ENCODE results near the gene RIGI.

- TF ChIP-seq CTCF (conservative IDR thresholded peaks at IDR 0.05) (no peak), EZH2 (IDR thresholded peaks at IDR 0.05; ENCODE audit: low read depth) (no peak)
Measured at GRCh38 chr9:32501868-32502267, 24.1 kb downstream of the RIGI start.
